Vagina (tissue), 2 donors: Measurements from ENCODE around the gene DKK2.

ENCODE experiments used
- POLR2A ChIP-seq, 2 donors: fragments of 450-650 bp; IDR thresholded peaks; one replicate each; pipeline ENCODE4 v1.6.1; 2017; ENCODE audit warnings: antibody characterized with exemption in 2 of 2, mild to moderate bottlenecking in 2 of 2, moderate library complexity in 2 of 2
- POLR2AphosphoS5 ChIP-seq, 2 donors: sonication (generic); formaldehyde crosslinking; IDR thresholded peaks; one replicate each; pipeline ENCODE4 v1.9.0; 2017; ENCODE audit warnings: antibody characterized with exemption in 2 of 2, mild to moderate bottlenecking in 2 of 2, low read depth in 1 of 2; ENCODE audit not compliant: insufficient read depth in 1 of 2
- TF ChIP-seq, protein P1 (sequence below), 3 experiments: fragments of 450-650 bp in 2 of 3; fragments of 200-600 bp in 1 of 3; sonication (generic) in 1 of 3; IDR thresholded peaks; one replicate each; pipeline ENCODE4 v1.5.1; 2017 to 2019; ENCODE audit warnings: antibody characterized with exemption in 3 of 3, mild to moderate bottlenecking in 2 of 3, moderate library complexity in 2 of 3

DNA sequence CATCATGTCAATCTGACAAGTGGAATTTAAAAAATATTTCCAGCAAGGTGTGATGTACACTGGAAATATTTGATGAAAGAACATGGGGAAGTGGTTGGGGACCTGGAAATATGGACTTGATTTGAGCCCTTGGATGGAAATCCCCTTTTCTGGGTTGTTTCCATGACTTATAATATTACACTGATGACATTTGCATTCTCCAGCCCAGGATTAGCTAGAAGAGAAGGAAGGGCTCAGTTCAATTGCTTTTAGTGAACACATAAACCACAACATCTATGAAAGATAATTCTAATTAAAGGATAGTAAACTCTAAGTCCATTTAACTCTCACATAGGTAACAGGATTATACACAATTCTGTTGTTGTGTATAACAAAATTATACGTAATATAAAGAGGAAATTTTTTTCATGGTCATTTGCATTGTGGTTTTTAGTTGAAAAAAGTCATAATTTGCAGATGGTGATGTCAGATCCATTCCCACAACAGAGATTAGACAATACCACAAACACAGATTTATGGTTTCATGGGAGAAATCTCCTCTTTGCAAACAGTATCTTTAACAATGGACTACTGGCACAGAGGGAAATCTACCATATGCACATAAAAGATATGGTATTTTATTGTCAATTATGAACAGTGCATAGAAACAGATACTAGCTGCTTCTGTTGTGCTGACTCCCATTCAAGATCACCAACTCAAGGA lies 126.5 kb downstream of the DKK2 start:
- TF ChIP-seq, protein P1, sequence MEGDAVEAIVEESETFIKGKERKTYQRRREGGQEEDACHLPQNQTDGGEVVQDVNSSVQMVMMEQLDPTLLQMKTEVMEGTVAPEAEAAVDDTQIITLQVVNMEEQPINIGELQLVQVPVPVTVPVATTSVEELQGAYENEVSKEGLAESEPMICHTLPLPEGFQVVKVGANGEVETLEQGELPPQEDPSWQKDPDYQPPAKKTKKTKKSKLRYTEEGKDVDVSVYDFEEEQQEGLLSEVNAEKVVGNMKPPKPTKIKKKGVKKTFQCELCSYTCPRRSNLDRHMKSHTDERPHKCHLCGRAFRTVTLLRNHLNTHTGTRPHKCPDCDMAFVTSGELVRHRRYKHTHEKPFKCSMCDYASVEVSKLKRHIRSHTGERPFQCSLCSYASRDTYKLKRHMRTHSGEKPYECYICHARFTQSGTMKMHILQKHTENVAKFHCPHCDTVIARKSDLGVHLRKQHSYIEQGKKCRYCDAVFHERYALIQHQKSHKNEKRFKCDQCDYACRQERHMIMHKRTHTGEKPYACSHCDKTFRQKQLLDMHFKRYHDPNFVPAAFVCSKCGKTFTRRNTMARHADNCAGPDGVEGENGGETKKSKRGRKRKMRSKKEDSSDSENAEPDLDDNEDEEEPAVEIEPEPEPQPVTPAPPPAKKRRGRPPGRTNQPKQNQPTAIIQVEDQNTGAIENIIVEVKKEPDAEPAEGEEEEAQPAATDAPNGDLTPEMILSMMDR (IDR thresholded peaks at IDR 0.05): no peak
- TF ChIP-seq POLR2A (IDR thresholded peaks at IDR 0.05) (no peak), POLR2AphosphoS5 (IDR thresholded peaks at IDR 0.05; ENCODE audit: insufficient read depth in 1 of 2, low read depth in 1 of 2) (no peak)
